ENCODE measurements around the gene ELAVL3.
"Not testable (repeated sequence)": the region's sequence is repeated elsewhere in the genome, so short reads cannot be mapped to it uniquely, and the experiment has no call there.

The ELAVL3 gene

DNA sequence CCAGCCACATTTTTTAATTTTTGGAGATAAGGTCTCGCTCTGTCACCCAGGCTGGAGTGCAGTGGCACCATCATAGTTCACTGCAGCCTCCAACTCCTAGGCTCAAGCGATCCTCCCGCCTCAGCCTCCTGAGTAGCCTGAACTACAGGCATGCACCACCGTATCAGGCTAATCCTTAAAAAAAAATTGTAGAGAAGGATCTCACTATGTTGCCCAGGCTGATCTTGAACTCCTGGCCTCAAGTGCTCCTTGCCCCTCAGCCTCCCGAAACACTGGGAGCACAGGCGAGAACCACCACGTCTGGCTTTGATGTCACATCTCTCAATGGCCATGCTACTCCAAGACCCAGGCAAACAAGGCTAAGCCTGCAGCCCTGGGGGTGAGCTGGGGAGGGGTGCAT, 24.2 kb downstream of the ELAVL3 start:
- Histone ChIP-seq H3K4me1 (ENCODE audit: control insufficient read depth, insufficient read depth, low read length) (peaks cover 24% of the 10 kb centered on the region), H3K4me3 (ENCODE audit: low read depth, low read length) (no peak overlapping the region), H3K27me3 (ENCODE audit: control insufficient read depth, insufficient read depth, low read length) (no peaks in the 10 kb centered on the region)

DNA sequence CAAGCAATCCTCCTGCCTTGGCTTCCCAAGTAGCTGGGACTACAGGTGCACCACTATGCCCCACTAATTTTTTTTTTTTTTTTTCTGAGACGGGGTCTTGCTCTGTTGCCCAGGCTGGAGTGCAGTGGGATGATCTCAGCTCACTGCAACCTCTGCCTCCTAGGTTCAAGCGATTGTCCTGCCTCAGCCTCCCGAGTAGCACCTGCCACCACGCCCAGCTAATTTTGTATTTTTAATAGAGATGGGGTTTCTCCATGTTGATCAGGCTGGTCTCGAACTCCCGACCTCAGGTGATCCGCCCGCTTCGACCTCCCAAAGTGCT, 25.7 kb downstream of the ELAVL3 start:
- H3K27ac ChIP-seq (ENCODE audit: low read depth, low read length); H3K36me3 ChIP-seq (ENCODE audit: control insufficient read depth, insufficient read depth, low read length); H3K9ac ChIP-seq (ENCODE audit: low read length); H3K9me3 ChIP-seq (ENCODE audit: control insufficient read depth, insufficient read depth, low read depth, low read length); H3K27me3 ChIP-seq (ENCODE audit: control insufficient read depth, insufficient read depth, low read length); H3K4me3 ChIP-seq (ENCODE audit: low read depth, low read length): not testable (repeated sequence)
- H3K4me1 ChIP-seq (ENCODE audit: control insufficient read depth, insufficient read depth, low read length) = peaks cover 29% of the 10 kb centered on the region

More for the DNA sequence above, 24.2 kb downstream of the ELAVL3 start:
- H3K36me3 ChIP-seq (ENCODE audit: control insufficient read depth, insufficient read depth, low read length) = no peaks in the 10 kb centered on the region
- H3K9me3 ChIP-seq (ENCODE audit: control insufficient read depth, insufficient read depth, low read depth, low read length) = no peaks in the 10 kb centered on the region
- no peak overlapping the region for H3K9ac ChIP-seq (ENCODE audit: low read length)
- no peak overlapping the region for H3K27ac ChIP-seq (ENCODE audit: low read depth, low read length)

DNA sequence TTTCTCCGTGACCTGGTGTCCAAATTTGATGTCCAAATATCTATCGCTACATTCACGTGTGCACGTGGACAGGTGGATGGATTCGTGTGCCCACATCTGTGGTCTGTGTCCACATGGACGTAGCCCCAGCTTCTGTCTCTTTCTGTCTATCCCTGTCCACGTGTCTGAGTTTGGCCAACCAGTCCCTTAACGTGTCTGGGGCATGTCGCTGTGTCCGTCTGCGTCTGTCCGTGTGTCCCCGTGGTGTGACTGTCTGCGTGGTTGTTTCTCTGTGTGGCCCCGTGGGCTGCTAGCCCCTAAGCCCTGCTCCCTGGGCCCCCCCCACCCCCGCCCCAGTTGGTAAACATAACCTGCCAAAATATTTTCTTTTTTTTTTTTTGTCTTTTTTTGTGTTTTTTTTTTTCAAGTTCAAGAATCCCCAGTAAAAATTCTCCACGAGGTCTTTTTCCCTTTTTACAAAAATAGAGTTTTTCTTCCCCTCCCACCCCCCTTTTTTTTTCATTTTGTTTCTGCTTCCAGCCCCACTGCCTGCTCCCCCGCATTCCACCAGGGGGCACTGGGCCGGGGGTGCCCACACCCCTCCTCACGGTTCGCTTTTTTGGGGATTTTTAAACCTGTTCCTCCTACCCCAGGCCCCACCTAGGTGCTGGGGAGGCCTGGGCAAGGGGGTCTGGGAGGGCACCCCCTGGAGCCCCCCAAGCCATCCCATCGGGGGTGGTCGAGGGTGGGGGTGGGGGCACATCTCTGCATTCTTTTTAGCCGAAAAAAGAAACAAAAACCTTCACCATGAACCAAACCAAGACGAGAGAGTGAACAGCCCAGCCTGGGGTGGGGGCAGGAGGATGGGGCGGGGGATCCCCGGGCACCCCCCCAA, 27.1 kb downstream of the ELAVL3 start:
- Histone ChIP-seq H3K4me1 (ENCODE audit: control insufficient read depth, insufficient read depth, low read length) (peaks cover 29% of the 10 kb centered on the region), H3K4me3 (ENCODE audit: low read depth, low read length) (no peak overlapping the region), H3K9ac (ENCODE audit: low read length) (no peak overlapping the region), H3K36me3 (ENCODE audit: control insufficient read depth, insufficient read depth, low read length) (peaks cover 14% of the 10 kb centered on the region), H3K9me3 (ENCODE audit: control insufficient read depth, insufficient read depth, low read depth, low read length) (no peaks in the 10 kb centered on the region), H3K27ac (ENCODE audit: low read depth, low read length) (no peak overlapping the region), H3K27me3 (ENCODE audit: control insufficient read depth, insufficient read depth, low read length) (no peaks in the 10 kb centered on the region)

DNA sequence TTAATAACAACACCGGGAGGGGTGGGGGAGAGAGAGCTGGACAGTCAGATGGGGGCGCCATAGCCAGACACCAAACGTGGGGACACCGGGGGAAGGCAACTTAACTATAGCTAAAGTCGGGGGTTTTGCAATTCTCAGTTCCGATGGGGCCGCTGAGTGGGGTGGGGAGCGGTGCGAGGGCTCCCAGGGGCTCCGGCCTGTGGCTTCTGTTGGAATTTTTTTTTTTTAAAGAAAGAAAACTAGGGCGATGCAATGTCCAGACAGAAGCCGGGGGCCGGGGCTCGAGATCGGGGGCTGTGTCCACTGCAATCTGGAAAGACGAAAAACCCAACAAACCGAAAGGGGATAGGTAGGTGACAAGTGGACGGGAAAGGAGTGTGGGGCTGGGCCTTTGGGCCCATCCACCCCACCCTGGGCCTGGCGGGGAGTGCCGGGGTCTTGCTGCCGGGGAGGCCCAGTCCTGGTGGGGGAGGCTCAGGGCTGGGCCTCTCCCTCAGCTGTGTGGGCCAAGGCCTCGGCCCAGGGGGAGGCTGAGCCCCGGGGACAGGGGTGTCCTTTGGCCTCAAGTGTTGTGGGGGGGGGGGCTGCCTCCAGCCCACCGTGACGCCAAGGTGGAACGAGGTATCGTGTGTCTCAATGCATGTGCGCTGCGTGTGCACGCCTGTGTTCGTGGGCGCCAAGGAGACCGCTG, 28.1 kb downstream of the ELAVL3 start:
- Histone ChIP-seq H3K4me3 (ENCODE audit: low read depth, low read length) (no peak overlapping the region), H3K27ac (ENCODE audit: low read depth, low read length) (no peak overlapping the region; the same call in none of the 2 replicates), H3K27me3 (ENCODE audit: control insufficient read depth, insufficient read depth, low read length) (no peaks in the 10 kb centered on the region), H3K9me3 (ENCODE audit: control insufficient read depth, insufficient read depth, low read depth, low read length) (no peaks in the 10 kb centered on the region), H3K9ac (ENCODE audit: low read length) (no peak overlapping the region), H3K36me3 (ENCODE audit: control insufficient read depth, insufficient read depth, low read length) (peaks cover 24% of the 10 kb centered on the region), H3K4me1 (ENCODE audit: control insufficient read depth, insufficient read depth, low read length) (peaks cover 29% of the 10 kb centered on the region)

DNA sequence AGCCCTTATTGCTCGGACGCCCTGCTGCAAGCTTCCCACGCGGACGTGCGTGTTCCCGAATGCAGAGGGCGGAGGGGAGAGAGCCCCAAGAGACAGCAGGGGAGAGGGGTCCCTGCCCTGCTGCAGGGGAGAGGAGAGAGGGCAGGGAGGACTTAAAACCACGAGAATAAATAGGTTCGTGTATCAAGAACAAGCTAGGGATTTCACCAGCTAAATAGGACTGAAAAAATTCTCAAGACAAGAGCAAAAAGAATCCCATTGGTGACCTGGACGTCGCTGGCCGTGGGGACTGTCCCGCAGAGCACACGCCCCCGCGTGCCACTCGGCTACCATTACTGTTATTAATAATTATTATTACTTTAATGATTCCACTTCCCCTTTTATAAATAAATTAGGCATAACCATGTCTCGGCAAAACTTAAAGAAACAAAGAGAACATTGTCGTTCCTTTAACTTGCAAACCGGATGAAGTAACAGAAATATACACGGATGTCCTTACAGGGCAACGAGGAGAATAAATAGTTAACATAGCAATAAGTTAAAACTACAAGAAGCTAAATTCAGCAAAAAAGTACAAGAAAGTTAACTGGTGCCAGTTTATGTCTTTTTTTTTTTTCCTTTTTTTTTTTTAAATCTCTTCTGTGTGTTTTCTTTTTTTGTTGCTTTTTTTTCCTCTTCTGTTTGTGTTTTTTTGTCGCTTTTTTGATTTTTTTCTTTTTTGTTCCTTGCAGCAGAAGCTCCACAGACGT, 28.8 kb downstream of the ELAVL3 start:
- H3K4me3 ChIP-seq (ENCODE audit: low read depth, low read length) = peak overlapping the region; percentile 10; the same call in 1 of the 2 replicates
- H3K9ac ChIP-seq (ENCODE audit: low read length) = no peak overlapping the region
- H3K4me1 ChIP-seq (ENCODE audit: control insufficient read depth, insufficient read depth, low read length) = peaks cover 23% of the 10 kb centered on the region
- H3K27me3 ChIP-seq (ENCODE audit: control insufficient read depth, insufficient read depth, low read length) = no peaks in the 10 kb centered on the region
- no peaks in the 10 kb centered on the region for H3K9me3 ChIP-seq (ENCODE audit: control insufficient read depth, insufficient read depth, low read depth, low read length)
- H3K27ac ChIP-seq (ENCODE audit: low read depth, low read length) = peak overlapping the region; percentile 33; the same call in 1 of the 2 replicates
- H3K36me3 ChIP-seq (ENCODE audit: control insufficient read depth, insufficient read depth, low read length) = peaks cover 31% of the 10 kb centered on the region

DNA sequence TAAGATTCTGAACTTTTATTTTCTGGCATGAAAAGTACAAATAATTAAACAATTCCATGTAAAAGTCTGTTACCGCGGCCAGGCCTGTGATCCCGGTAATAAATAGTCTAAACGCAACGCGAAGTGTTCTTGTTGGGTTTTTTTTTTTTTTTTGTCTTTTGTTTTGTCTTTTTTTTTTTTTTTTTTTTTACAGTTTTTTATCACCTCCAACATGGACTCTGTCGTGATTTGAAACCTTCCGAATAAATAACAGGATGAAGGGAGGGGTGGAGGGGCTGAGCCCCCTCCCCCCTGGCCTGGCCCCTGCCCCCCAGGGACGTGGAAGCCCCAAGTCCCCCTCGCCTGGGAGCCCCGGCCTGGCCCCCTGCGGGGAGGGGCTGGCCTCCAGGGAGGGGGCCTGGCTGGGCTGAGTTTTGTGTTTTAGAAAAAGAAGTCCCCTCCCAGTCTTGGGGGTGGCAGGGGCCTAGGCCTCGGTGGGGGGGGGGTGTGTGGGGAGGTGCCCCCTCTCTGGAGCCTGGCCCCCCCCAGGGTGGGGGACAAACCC, 29.4 kb downstream of the ELAVL3 start:
- H3K27ac ChIP-seq (ENCODE audit: low read depth, low read length) = 0 out of 2 replicates have a peak overlapping the region, but pooled peaks have one; percentile 33
- no peaks in the 10 kb centered on the region for H3K27me3 ChIP-seq (ENCODE audit: control insufficient read depth, insufficient read depth, low read length)
- no peak overlapping the region for H3K9ac ChIP-seq (ENCODE audit: low read length)

DNA sequence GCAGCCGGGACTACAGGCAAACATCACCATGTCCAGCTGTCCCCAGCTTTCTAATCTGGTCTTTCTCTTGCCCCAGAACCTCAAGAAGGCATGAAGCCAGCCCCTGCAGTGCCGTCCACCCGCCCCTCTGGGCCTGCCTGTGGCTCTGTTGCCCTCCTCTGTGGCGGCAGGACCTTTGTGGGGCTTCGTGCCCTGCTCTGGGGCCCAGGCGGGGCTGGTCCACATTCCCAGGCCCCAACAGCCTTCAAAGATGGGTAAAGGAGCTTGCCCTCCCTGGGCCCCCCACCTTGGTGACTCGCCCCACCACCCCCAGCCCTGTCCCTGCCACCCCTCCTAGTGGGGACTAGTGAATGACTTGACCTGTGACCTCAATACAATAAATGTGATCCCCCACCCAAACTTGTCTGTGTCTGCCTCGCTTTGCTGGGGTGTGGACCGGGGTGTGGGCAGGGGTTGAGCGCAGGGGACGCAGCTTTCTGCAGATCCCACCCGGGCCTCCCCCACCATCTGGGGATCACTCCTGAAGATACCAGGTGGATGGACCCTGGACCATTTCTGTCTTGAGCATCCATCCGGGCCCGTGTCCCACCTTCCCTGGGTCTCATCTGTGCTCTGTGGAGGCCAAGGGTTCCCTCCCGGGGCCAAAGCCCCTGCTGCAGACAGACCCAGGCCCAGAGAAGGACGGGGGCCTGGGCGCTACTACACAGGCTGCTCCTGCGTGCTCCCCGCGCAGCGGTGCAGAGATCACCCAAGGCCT, 30.1 kb downstream of the ELAVL3 start:
- H3K9me3 ChIP-seq (ENCODE audit: control insufficient read depth, insufficient read depth, low read depth, low read length) = no peaks in the 10 kb centered on the region
- H3K9ac ChIP-seq (ENCODE audit: low read length) = no peak overlapping the region
- H3K36me3 ChIP-seq (ENCODE audit: control insufficient read depth, insufficient read depth, low read length) = peaks cover 37% of the 10 kb centered on the region
- H3K4me3 ChIP-seq (ENCODE audit: low read depth, low read length) = no peak overlapping the region
- no peak overlapping the region for H3K27ac ChIP-seq (ENCODE audit: low read depth, low read length)
- peaks cover 23% of the 10 kb centered on the region for H3K4me1 ChIP-seq (ENCODE audit: control insufficient read depth, insufficient read depth, low read length)
- H3K27me3 ChIP-seq (ENCODE audit: control insufficient read depth, insufficient read depth, low read length) = no peaks in the 10 kb centered on the region

More for the DNA sequence above, 29.4 kb downstream of the ELAVL3 start:
- H3K36me3 ChIP-seq (ENCODE audit: control insufficient read depth, insufficient read depth, low read length) = peaks cover 34% of the 10 kb centered on the region
- H3K4me3 ChIP-seq (ENCODE audit: low read depth, low read length) = no peak overlapping the region; the same call in 1 of the 2 replicates
- no peaks in the 10 kb centered on the region for H3K9me3 ChIP-seq (ENCODE audit: control insufficient read depth, insufficient read depth, low read depth, low read length)
- H3K4me1 ChIP-seq (ENCODE audit: control insufficient read depth, insufficient read depth, low read length) = peaks cover 23% of the 10 kb centered on the region

DNA sequence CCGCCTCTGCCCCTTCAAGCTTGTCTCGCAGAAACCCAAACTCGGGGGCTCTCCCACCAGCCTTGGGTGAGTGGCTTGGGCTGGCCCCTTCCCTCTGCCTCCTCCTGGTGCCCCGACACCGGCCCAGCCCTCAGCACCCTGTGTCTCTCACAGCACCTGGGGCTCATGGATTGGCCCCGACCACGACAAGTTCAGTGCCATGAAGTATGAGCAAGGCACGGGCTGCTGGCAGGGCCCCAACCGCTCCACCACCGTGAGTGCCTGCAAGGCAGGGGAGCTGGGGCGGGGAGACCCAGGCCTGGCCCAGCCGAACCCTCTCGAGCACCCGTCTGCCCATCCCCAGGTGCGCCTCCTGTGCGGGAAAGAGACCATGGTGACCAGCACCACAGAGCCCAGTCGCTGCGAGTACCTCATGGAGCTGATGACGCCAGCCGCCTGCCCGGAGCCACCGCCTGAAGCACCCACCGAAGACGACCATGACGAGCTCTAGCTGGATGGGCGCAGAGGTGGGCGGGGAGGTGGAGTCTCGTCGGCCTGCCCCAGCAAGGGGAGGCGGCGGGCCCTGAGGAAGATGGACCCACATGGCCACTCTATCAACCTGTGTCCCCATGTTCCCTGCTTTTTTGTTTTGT, 31.8 kb downstream of the ELAVL3 start:
- no peaks in the 10 kb centered on the region for H3K27me3 ChIP-seq (ENCODE audit: control insufficient read depth, insufficient read depth, low read length)
- H3K4me3 ChIP-seq (ENCODE audit: low read depth, low read length) = no peak overlapping the region
- peaks cover 23% of the 10 kb centered on the region for H3K4me1 ChIP-seq (ENCODE audit: control insufficient read depth, insufficient read depth, low read length)
- H3K9me3 ChIP-seq (ENCODE audit: control insufficient read depth, insufficient read depth, low read depth, low read length) = no peaks in the 10 kb centered on the region
- no peak overlapping the region for H3K27ac ChIP-seq (ENCODE audit: low read depth, low read length)
- no peak overlapping the region for H3K9ac ChIP-seq (ENCODE audit: low read length)
- H3K36me3 ChIP-seq (ENCODE audit: control insufficient read depth, insufficient read depth, low read length) = peaks cover 53% of the 10 kb centered on the region

DNA sequence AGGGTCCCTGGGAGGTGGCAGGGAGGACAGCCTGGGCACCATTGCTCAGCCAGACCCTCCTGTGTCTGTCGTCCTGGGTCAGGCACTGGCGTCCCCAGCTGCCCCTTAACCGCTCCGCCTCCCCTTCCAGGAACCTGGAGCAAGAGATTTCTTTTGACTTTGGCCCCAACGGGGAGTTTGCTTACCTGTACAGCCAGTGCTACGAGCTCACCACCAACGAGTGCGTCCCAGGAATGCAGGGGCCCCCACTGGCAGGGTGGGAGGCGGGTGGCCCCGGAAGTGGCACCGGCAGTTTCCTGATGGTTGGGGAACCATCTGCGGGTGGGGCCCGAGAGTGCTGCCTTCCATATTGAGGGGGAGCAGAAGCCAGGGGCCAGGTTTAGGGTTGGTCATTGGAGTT, 32.4 kb downstream of the ELAVL3 start:
- Histone ChIP-seq H3K9ac (ENCODE audit: low read length) (no peak overlapping the region), H3K9me3 (ENCODE audit: control insufficient read depth, insufficient read depth, low read depth, low read length) (no peaks in the 10 kb centered on the region), H3K27me3 (ENCODE audit: control insufficient read depth, insufficient read depth, low read length) (no peaks in the 10 kb centered on the region), H3K27ac (ENCODE audit: low read depth, low read length) (no peak overlapping the region), H3K36me3 (ENCODE audit: control insufficient read depth, insufficient read depth, low read length) (peaks cover 59% of the 10 kb centered on the region), H3K4me1 (ENCODE audit: control insufficient read depth, insufficient read depth, low read length) (peaks cover 21% of the 10 kb centered on the region), H3K4me3 (ENCODE audit: low read depth, low read length) (no peak overlapping the region)

Measured in HUES6 (cell line).